ENCODE measurements around the gene DYNC1I1. TPM values are rescaled to one million over a fixed set of nuclear protein-coding genes. Genes with fewer than 3 reads are reported as not detected.

The DYNC1I1 gene
- total RNA-seq, 1 experiment from 2014 or later: 3.2 TPM

GRCh38 chr7:95915731-95916130 is 143.4 kb downstream of the DYNC1I1 start:
- H2BK20ac ChIP-seq (ENCODE audit: low read depth, low read length, poor library complexity, severe bottlenecking): no peak overlapping the region
- H3K18ac ChIP-seq (ENCODE audit: insufficient read length, low read depth, low read length): no peak overlapping the region
- Mint-ChIP-seq H3K27me3 (ENCODE audit: low read depth) (peaks cover 16% of the 10 kb centered on the region), H3K4me1 (peaks cover 2 to 5% of the 10 kb centered on the region in 2 experiments), H3K36me3 (ENCODE audit: insufficient read depth in 1 of 3, low read depth in 3 of 3) (no peaks in the 10 kb centered on the region), H3K27ac (no peak overlapping the region), H3K9me3 (no peaks in the 10 kb centered on the region), H3K4me3 (no peak overlapping the region)
- no peak overlapping the region for H2AFZ ChIP-seq (ENCODE audit: low read length)
- H3K9me3 ChIP-seq (ENCODE audit: control insufficient read depth, low read depth, low read length): no peaks in the 10 kb centered on the region
- TF ChIP-seq CTCF (conservative IDR thresholded peaks at IDR 0.05): no peak
- no peak overlapping the region for H2BK5ac ChIP-seq (ENCODE audit: insufficient read length, low read length)
- no peak overlapping the region for H3K4ac ChIP-seq (ENCODE audit: low read depth, low read length)
- no peak overlapping the region for H4K5ac ChIP-seq (ENCODE audit: insufficient read length, low read depth, low read length)
- H2AK5ac ChIP-seq (ENCODE audit: insufficient read length, low read length): no peak overlapping the region
- DNase-seq: no peak
- H4K8ac ChIP-seq (replicated peaks; ENCODE audit: insufficient read length, low read depth, low read length): no peak overlapping the region
- no peak overlapping the region for H4K91ac ChIP-seq (ENCODE audit: insufficient read length, low read depth, low read length)
- no peak overlapping the region for H3K27ac ChIP-seq (ENCODE audit: insufficient read length, low read depth, low read length)
- H3K79me2 ChIP-seq (ENCODE audit: insufficient read depth, low read length): no peaks in the 10 kb centered on the region
- peaks cover 2% of the 10 kb centered on the region; the same call in 1 of the 2 replicates for H3K4me1 ChIP-seq (ENCODE audit: insufficient read depth, low read length)
- no peak overlapping the region for H2BK12ac ChIP-seq (ENCODE audit: insufficient read length, low read depth, low read length)
- no peak overlapping the region for H3K4me2 ChIP-seq (ENCODE audit: insufficient read depth, insufficient read length, low read length)
- WGBS (ENCODE audit: extremely low coverage, insufficient read length, low lambda C conversion rate): no CpG with 5 or more reads among the region's 3 CpGs
- H2BK15ac ChIP-seq (ENCODE audit: low read depth, low read length): no peak overlapping the region
- no peaks in the 10 kb centered on the region; the same call in 1 of the 2 replicates for H3K27me3 ChIP-seq (ENCODE audit: insufficient read depth, low read length)
- H4K20me1 ChIP-seq (ENCODE audit: control insufficient read depth, insufficient read depth, insufficient read length): no peaks in the 10 kb centered on the region
- no peak overlapping the region for H3K14ac ChIP-seq (ENCODE audit: insufficient read depth, low read length)
- H3K23me2 ChIP-seq (ENCODE audit: insufficient read length, low read depth, low read length, poor library complexity, severe bottlenecking): no peaks in the 10 kb centered on the region
- H3T11ph ChIP-seq (ENCODE audit: low read length): no peak overlapping the region
- H2BK120ac ChIP-seq (ENCODE audit: low read depth, low read length, poor library complexity, severe bottlenecking): no peak overlapping the region
- no peaks in the 10 kb centered on the region for H3K79me1 ChIP-seq (ENCODE audit: insufficient read depth, low read depth, low read length, poor library complexity, severe bottlenecking)
- no peak overlapping the region for H3K9ac ChIP-seq (ENCODE audit: extremely low read depth, insufficient read length, low read length)
- no peak overlapping the region for H3K23ac ChIP-seq (ENCODE audit: insufficient read length, low read depth, low read length)
- H3K56ac ChIP-seq (ENCODE audit: insufficient read length, low read depth, low read length): no peak overlapping the region
